GM12873 (cell line): ENCODE data around the gene CYP26A1.

Source experiments
- TF ChIP-seq, protein P1 (sequence below): IDR thresholded peaks from 2 replicates; pipeline ENCODE4 v1.5.1; 2012; ENCODE audit warnings: low read depth, mild to moderate bottlenecking, moderate library complexity, low read length, control low read depth; ENCODE audit not compliant: insufficient read depth; ENCODE audit errors: missing control alignments

The CYP26A1 gene

DNA sequence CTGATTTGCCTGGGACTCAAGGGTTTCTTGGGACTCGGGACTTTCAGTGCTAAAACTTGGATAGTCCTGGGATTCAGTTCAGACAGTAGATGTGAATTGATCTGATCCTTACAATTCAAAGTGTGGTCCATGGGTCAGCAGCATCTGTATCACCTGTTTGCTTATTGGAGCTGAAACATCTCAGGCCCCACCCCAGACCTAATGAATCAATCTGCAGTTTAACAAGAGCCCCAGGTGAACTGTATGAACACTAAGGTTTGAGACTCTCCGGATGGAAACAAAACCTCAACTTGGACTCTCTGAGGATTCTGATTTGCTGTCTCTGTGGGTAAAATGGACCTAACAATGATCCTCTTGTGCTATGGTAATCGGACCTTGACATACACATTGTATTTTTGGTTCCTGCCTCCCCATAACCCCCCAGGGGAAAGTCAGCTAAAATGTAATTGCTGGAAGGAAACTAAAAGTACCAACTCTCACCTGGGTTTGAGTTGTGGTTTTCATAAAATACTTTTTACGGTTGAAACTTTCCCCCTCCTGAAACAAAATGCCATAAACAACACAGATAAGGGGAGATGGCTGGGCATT, 11.7 kb downstream of the CYP26A1 start:
- TF ChIP-seq, protein P1, sequence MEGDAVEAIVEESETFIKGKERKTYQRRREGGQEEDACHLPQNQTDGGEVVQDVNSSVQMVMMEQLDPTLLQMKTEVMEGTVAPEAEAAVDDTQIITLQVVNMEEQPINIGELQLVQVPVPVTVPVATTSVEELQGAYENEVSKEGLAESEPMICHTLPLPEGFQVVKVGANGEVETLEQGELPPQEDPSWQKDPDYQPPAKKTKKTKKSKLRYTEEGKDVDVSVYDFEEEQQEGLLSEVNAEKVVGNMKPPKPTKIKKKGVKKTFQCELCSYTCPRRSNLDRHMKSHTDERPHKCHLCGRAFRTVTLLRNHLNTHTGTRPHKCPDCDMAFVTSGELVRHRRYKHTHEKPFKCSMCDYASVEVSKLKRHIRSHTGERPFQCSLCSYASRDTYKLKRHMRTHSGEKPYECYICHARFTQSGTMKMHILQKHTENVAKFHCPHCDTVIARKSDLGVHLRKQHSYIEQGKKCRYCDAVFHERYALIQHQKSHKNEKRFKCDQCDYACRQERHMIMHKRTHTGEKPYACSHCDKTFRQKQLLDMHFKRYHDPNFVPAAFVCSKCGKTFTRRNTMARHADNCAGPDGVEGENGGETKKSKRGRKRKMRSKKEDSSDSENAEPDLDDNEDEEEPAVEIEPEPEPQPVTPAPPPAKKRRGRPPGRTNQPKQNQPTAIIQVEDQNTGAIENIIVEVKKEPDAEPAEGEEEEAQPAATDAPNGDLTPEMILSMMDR: no peak

DNA sequence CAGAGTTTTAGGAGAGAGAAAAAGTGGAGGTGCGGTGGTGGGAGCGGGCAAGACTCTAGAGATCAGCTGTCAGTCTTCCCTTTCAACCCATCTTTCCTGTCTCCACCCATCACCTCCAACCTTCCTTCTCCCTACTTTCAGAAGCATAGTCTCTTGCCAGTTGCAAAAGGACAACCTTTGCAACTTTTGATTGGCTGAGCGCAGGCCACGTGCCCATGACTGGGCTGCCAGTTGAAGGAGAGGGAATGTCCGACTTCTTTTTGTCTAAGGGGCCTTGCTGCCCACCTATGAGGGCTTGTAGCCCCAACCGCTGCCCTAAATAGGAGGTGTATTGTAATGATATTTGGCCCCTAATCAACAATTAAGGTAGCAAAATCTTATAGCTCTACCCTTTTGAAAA, 12.6 kb downstream of the CYP26A1 start:
- TF ChIP-seq, protein P1: no peak

DNA sequence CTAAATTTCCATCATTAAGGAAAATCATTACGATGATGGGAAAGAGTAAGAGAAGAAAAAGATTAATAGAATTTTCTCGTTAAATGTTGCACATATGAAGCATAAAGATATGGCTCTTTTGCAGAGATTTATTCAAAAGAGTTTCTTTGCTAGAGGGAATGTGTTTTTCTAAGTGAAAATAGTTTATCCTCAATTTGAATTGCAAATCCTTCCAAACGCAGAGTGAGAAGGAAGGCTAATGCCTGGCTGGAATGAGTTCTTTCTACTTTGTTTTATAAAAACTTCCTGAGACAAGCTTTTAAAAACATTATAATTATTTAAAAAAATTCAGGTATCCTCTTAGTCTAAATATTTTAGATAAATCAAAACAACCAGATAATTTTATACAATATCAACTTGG, 14.2 kb downstream of the CYP26A1 start:
- TF ChIP-seq, protein P1: no peak

DNA sequence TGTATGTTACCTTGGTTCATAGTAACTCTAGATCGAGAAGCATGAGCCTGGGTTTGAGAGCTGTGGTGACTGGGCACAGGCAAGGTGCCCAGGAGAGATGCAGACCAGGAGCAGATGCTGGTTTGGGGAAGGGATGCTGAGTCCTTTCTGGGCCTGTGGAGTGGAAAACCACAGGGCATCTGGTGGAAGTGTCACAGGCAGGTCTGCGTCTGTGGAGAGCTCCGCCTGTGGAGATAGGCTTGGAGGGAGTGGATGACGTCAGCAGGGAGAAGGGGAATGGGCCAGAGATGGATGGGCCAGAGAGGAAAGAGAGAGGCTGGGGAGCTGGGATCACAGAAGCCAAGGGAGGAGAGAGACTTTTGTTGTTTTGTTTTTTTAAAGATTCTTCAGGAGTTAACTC, 14.8 kb downstream of the CYP26A1 start:
- TF ChIP-seq, protein P1: no peak

DNA sequence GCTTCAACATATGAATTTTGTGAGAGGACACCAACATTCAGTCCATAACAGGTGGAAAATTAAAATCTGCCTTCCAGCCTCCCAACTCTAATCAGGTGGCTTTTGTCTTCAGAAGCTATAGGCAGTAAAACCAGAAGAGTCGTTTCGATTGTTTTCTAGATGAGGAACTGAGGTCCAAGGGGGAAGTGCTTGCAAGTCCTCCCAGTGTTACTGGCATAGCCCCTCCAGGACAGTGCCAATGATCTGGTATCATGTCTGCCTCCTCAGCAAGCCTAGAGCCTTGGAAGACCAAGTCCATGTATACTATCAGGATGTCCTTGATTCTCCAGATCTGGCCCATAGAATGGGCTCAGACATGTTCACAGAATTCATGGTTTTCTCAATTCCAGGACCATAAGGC, 16.9 kb downstream of the CYP26A1 start:
- TF ChIP-seq, protein P1: no peak

DNA sequence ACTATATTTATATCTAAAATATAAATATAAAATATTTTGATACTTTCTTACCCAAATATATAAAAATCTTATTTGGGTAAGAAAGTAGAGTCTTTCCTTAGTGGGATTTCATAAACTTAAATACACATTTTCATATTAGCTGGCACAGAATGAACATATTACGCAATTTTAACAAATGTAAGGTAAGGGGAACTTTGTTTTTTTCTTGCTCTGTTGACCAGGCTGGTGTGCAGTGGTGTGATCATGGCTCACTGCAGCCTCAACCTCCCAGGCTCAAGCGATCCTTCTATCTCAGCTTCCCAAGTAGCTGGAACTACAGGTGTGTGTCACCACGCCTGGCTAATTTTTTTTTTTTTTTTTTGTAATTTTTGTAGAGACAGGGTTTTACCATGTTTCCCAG, 18.3 kb downstream of the CYP26A1 start:
- TF ChIP-seq, protein P1: no peak

DNA sequence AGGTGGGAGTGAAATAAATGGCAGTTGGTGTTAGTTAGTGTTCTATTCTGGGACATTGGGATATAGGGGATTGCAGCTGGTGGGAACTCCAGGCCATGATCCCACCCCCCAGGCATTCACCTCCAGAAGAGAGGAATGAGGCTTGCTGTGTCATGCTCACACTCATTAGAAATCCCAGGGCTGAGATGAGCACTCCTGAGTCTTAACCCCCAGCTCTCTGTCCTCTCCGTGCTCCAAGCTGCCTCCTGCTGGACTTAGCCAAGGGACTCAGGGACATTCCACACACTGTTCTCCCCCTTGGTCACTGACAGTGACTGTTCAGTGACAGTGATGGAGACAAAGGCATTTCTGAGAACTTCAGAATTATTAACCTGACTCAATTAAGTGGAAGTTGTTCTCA, 21.5 kb downstream of the CYP26A1 start:
- TF ChIP-seq, protein P1: no peak

DNA sequence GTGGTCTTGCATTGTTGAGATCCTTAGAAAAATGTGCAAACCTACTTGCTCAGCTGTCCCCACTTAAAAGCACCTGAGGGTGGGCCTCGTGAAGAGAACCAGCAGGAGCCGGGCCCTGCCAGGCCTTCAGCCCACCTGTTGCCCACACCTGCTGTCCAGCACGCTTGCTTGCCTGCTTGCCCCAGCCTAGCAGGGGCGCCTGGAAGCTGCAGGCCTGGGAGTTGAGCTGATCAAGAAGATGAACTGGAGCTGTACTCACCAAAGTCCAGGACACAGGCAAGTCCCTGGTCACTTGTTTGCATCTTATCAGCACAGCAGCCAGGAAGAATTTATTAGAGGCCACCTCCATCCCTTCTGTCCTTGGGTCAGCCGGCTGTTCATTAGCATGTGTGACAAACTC, 23.2 kb downstream of the CYP26A1 start:
- TF ChIP-seq, protein P1: no peak
